Measurements from ENCODE around the gene SPRR1B.

Gene SPRR1B

GRCh38 chr1:153058154-153058553 lies 27.2 kb downstream of the SPRR1B start:
- DNase-seq (ENCODE audit: extremely low spot score): no peak
- TF ChIP-seq CTCF (IDR thresholded peaks at IDR 0.05; ENCODE audit: control extremely low read depth, extremely low read depth, low read depth, missing control alignments): no peak
- CTCF ChIA-PET: interaction anchor here (1.3 to 2.2 kb wide), 4 partner anchors 13 to 163 kb away, joined by 3 to 6 read pairs (median 4); partner anchors contain the start of gene SPRR2B
- POLR2A ChIA-PET: no interaction called here

GRCh38 chr1:153058826-153059784 lies 28.1 kb downstream of the SPRR1B start:
- TF ChIP-seq CTCF (IDR thresholded peaks at IDR 0.05; ENCODE audit: control extremely low read depth, extremely low read depth, low read depth, missing control alignments): no peak
- POLR2A ChIA-PET: no interaction called here
- no peak for DNase-seq (ENCODE audit: extremely low spot score)
- CTCF ChIA-PET: interaction anchor here (1.3 to 2.2 kb wide), 4 partner anchors 12 to 162 kb away, joined by 3 to 6 read pairs (median 4); partner anchors contain the start of gene SPRR2B

- no peak for DNase-seq (ENCODE audit: extremely low spot score)
- no peak for TF ChIP-seq CTCF (IDR thresholded peaks at IDR 0.05; ENCODE audit: control extremely low read depth, extremely low read depth, low read depth, missing control alignments)
- POLR2A ChIA-PET: no interaction called here
- CTCF ChIA-PET: interaction anchor here (1.3 to 1.6 kb wide), 2 partner anchors 19 to 123 kb away, joined by 3 to 4 read pairs; no protein-coding TSS in a partner anchor
These were observed 39.2 kb downstream of the SPRR1B start for GRCh38 chr1:153070243-153070642.

GRCh38 chr1:153071511-153071910 lies 40.5 kb downstream of the SPRR1B start, which contains the start of gene SPRR2B:
Gene SPRR2B (minus strand): TSS chr1:153071611. CDS start chr1:153070839, 772 bp downstream.
- ChIA-PET POLR2A (no interaction called here), CTCF (interaction anchor here (1.2 to 1.6 kb wide), 2 partner anchors 13 to 121 kb away, joined by 3 to 4 read pairs; partner anchors contain the start of gene SPRR2A)
- DNase-seq (ENCODE audit: extremely low spot score): no peak
- no peak for TF ChIP-seq CTCF (IDR thresholded peaks at IDR 0.05; ENCODE audit: control extremely low read depth, extremely low read depth, low read depth, missing control alignments)

- CTCF ChIA-PET: interaction anchor here (2.9 kb wide), 1 partner anchor 15 kb away, joined by 6 read pairs; no protein-coding TSS in a partner anchor
- DNase-seq (ENCODE audit: extremely low spot score): no peak
- POLR2A ChIA-PET: no interaction called here
- TF ChIP-seq CTCF (IDR thresholded peaks at IDR 0.05; ENCODE audit: control extremely low read depth, extremely low read depth, low read depth, missing control alignments): no peak
These were observed 42.1 kb downstream of the SPRR1B start for GRCh38 chr1:153072806-153073726.

- no peak for TF ChIP-seq CTCF (IDR thresholded peaks at IDR 0.05; ENCODE audit: control extremely low read depth, extremely low read depth, low read depth, missing control alignments)
- CTCF ChIA-PET: no interaction called here
- POLR2A ChIA-PET: no interaction called here
- no peak for DNase-seq (ENCODE audit: extremely low spot score)
These were observed 50.7 kb downstream of the SPRR1B start for GRCh38 chr1:153081736-153082135.

All from GM10248 (cell line).